Prostate gland (tissue), 2 donors: ENCODE results near the gene OR6T1. TPM values are rescaled to one million over a fixed set of nuclear protein-coding genes. Genes with fewer than 3 reads are reported as not detected.

Experiments used
- DNase-seq: peaks from one replicate; pipeline ENCODE4 v3.0.0-alpha.2; 2019; ENCODE audit warnings: low spot score
- H3K27ac ChIP-seq, 2 donors: fragments of 200-600 bp; sonication (generic); 2 replicates each; pipeline ENCODE4 v1.5.1; 2017 to 2019
- H3K27me3 ChIP-seq: fragments of 200-600 bp; sonication (generic); replicated peaks from 2 replicates; pipeline ENCODE4 v1.5.1; 2019; ENCODE audit not compliant: insufficient read depth
- H3K36me3 ChIP-seq, 2 donors: fragments of 200-600 bp; sonication (generic); 1 replicate in 1 of 2; 2 replicates in 1 of 2; pipeline versions ENCODE4 v1.5.1 to v1.8.1; 2017 to 2019
- H3K4me1 ChIP-seq: fragments of 200-600 bp; sonication (generic); replicated peaks from 2 replicates; pipeline ENCODE4 v1.5.1; 2019
- H3K4me3 ChIP-seq, 2 donors: fragments of 200-600 bp; sonication (generic); 2 replicates each; pipeline ENCODE4 v1.5.1; 2017 to 2019
- H3K9me3 ChIP-seq: fragments of 200-600 bp; sonication (generic); 2 replicates; pipeline ENCODE4 v1.5.1; 2017
- POLR2A ChIP-seq: fragments of 450-650 bp; IDR thresholded peaks from one replicate; pipeline ENCODE4 v1.6.1; 2016; ENCODE audit warnings: antibody characterized with exemption, mild to moderate bottlenecking
- POLR2AphosphoS5 ChIP-seq: sonication (generic); formaldehyde crosslinking; IDR thresholded peaks from one replicate; pipeline ENCODE4 v1.6.1; 2017; ENCODE audit warnings: antibody characterized with exemption
- WGBS: methylation state at CpG from one replicate; pipeline ENCODE4 v1.1.5; 2018; 5-methylcytosine and 5-hydroxymethylcytosine counted together
- intact Hi-C: fragments of 100-400 bp; cut with DNase I; formaldehyde crosslinking; loops from one replicate; pipeline ENCODE4 v1.14.2; 2022
- total RNA-seq, 2 donors: library from RNA; depleted of rRNA; stranded (reverse); fragments of >200 nt; gene quantifications; one replicate each; pipeline ENCODE4 v1.1.0, GENCODE V29; 2016
- TF ChIP-seq, protein P1 (sequence below), 4 experiments: fragments of 200-600 bp in 2 of 4; fragments of 450-650 bp in 2 of 4; sonication (generic) in 2 of 4; IDR thresholded peaks; 1 replicate in 3 of 4; 2 replicates in 1 of 4; pipeline ENCODE4 v1.5.1; 2016 to 2019; ENCODE audit warnings: antibody characterized with exemption in 4 of 4, mild to moderate bottlenecking in 2 of 4, moderate library complexity in 2 of 4

Gene OR6T1
- total RNA-seq, 2 donors from 2014 or later, result not detected

DNA sequence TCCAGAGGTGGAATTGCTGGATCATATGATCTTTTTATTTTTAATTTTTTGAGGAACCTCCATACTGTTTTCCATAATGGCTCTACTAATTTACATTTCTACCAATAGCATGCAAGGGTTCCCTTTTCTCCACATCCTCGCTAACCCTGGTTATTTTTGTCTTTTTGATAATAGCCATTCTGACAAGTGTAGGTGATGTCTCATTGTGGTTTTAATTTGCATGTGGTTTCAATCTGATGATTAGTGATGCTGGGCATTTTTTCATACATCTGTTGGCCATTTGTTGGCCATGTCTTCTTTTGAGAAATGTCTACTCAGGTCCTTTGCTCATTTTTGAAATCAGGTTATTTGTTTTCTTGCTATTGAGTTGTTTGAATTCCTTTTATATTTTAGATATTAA is 19.6 kb downstream of the OR6T1 start:
- H3K27ac ChIP-seq, result no peak overlapping the region
- intact Hi-C loops, result no loop called here
- H3K4me1 ChIP-seq, result no peaks in the 10 kb centered on the region
- H3K9me3 ChIP-seq, result no peaks in the 10 kb centered on the region
- TF ChIP-seq POLR2A, result no peak
- no peak for TF ChIP-seq POLR2AphosphoS5
- TF ChIP-seq, protein P1, sequence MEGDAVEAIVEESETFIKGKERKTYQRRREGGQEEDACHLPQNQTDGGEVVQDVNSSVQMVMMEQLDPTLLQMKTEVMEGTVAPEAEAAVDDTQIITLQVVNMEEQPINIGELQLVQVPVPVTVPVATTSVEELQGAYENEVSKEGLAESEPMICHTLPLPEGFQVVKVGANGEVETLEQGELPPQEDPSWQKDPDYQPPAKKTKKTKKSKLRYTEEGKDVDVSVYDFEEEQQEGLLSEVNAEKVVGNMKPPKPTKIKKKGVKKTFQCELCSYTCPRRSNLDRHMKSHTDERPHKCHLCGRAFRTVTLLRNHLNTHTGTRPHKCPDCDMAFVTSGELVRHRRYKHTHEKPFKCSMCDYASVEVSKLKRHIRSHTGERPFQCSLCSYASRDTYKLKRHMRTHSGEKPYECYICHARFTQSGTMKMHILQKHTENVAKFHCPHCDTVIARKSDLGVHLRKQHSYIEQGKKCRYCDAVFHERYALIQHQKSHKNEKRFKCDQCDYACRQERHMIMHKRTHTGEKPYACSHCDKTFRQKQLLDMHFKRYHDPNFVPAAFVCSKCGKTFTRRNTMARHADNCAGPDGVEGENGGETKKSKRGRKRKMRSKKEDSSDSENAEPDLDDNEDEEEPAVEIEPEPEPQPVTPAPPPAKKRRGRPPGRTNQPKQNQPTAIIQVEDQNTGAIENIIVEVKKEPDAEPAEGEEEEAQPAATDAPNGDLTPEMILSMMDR (IDR thresholded peaks at IDR 0.05), result no peak
- no peak overlapping the region for H3K4me3 ChIP-seq
- no peaks in the 10 kb centered on the region for H3K27me3 ChIP-seq
- no peak for DNase-seq
- H3K36me3 ChIP-seq, result no peaks in the 10 kb centered on the region
- WGBS, result 83% methylated on average over 1 of the region's 1 CpG

DNA sequence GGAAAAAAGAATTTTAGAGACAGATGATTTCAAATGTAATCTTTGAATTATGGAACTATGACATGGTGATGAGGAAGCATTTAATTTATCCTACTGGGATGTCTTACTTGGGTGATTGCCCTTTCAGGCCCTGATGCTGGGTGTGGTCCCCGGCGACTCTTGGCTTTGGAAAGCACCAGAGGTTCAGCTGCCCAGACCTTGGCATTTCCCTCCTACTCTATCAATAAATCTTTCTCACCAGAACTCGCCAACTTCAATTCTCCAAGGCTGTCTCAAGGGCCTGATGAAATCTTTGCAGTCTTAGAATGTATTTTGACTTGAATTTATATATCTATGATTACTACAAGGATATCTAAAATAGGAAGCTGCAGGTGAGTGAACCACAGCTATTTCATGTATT is 22.7 kb downstream of the OR6T1 start:
- WGBS, result 75% methylated on average over 3 of the region's 3 CpGs
- H3K27me3 ChIP-seq, result no peaks in the 10 kb centered on the region

DNA sequence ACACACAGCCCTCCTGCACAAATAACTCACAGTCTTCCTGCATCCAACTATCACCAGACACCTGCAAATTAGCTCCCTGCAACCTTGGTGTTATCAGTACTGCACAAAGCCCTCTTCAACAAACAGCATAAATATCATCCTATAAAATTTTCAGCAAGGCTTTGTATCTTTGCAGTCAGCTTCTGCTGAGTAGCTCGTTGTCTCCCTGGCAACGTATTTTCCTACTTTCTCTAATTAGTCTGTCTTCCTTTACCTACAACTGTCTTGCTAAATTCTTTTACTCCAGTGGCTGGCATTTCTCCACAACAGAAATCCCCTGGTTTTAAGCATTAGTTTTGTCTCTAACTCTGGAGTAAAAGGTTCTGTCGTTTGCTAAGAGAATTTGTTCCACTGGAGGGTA is 37.8 kb downstream of the OR6T1 start:
- DNase-seq, result no peak
- no peak overlapping the region for H3K4me3 ChIP-seq
- no peak overlapping the region for H3K27ac ChIP-seq
- WGBS, result 45% methylated on average over 3 of the region's 3 CpGs
- no peaks in the 10 kb centered on the region for H3K27me3 ChIP-seq
- no peaks in the 10 kb centered on the region for H3K9me3 ChIP-seq
- H3K4me1 ChIP-seq, result no peaks in the 10 kb centered on the region
- intact Hi-C loops, result no loop called here
- H3K36me3 ChIP-seq, result no peaks in the 10 kb centered on the region
- TF ChIP-seq POLR2A (no peak), POLR2AphosphoS5 (no peak)
- TF ChIP-seq, protein P1 (IDR thresholded peaks at IDR 0.05), result no peak

More for the DNA sequence above, 22.7 kb downstream of the OR6T1 start:
- H3K4me3 ChIP-seq, result no peak overlapping the region
- no peak for DNase-seq
- no peaks in the 10 kb centered on the region for H3K9me3 ChIP-seq
- no peaks in the 10 kb centered on the region for H3K4me1 ChIP-seq
- no peak overlapping the region for H3K27ac ChIP-seq
- TF ChIP-seq POLR2A, result no peak
- TF ChIP-seq, protein P1 (IDR thresholded peaks at IDR 0.05), result no peak
- no peak for TF ChIP-seq POLR2AphosphoS5
- intact Hi-C loops, result no loop called here
- no peaks in the 10 kb centered on the region for H3K36me3 ChIP-seq

DNA sequence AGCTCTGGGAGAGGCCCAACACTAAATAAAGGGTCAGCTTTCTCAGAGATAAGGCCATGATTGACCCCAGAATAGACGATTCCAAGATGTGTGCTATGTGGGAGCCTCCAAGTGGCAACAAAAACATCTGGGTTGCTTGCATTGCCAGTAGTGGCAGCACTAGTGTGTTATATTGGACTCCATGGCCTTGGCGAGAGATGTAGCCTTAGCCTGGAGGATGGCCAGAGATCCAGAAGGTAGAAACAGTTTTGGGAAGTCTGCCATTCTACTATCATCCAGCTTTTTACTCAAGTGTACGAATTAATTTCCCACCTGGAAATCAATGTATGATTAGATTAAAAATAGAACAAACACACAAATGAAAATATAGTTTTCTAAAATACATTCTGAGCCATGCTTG is 38.7 kb downstream of the OR6T1 start:
- Histone ChIP-seq H3K36me3 (no peaks in the 10 kb centered on the region), H3K27me3 (no peaks in the 10 kb centered on the region), H3K4me3 (no peak overlapping the region), H3K27ac (no peak overlapping the region), H3K9me3 (no peaks in the 10 kb centered on the region), H3K4me1 (no peaks in the 10 kb centered on the region)
- intact Hi-C loops, result no loop called here
- 51% methylated on average over 3 of the region's 3 CpGs for WGBS
- no peak for DNase-seq
- TF ChIP-seq POLR2AphosphoS5, result no peak
- TF ChIP-seq, protein P1 (IDR thresholded peaks at IDR 0.05), result no peak
- no peak for TF ChIP-seq POLR2A

DNA sequence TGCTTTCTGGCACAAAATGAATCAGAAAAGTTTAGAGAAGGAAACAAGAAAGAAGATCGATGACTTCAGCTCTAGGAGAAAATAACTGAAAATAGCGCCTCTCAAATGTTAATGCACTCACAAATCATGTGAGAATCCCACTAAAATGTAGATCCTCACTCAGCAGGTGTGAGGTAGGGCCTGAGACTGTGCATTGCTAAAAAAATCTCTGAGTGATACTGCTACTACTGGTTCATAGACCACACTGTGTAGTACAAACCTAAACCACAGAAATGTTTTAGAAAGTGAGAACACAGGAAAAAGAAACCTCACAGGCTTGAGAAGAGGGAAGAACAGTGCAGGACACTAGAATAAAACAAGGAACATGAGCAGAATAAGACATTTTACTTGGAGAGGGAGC is 39.7 kb downstream of the OR6T1 start:
- Histone ChIP-seq H3K4me3 (no peak overlapping the region), H3K27ac (no peak overlapping the region), H3K27me3 (no peaks in the 10 kb centered on the region), H3K9me3 (no peaks in the 10 kb centered on the region), H3K36me3 (no peaks in the 10 kb centered on the region), H3K4me1 (no peaks in the 10 kb centered on the region)
- intact Hi-C loops, result no loop called here
- TF ChIP-seq, protein P1 (IDR thresholded peaks at IDR 0.05), result no peak
- TF ChIP-seq POLR2AphosphoS5, result no peak
- no peak for TF ChIP-seq POLR2A
- WGBS, result 59% methylated on average over 2 of the region's 2 CpGs
- no peak for DNase-seq
